KMS-11 (cell line): ENCODE results near the gene SERBP1.

Experiments
- H2AFZ ChIP-seq: fragments of 200-600 bp; sonication (generic); 2 replicates; pipeline ENCODE4 v1.6.1; 2016; ENCODE audit warnings: antibody characterized with exemption, mixed run types, low read depth
- H3K27ac ChIP-seq: fragments of 200-600 bp; sonication (generic); 2 replicates; pipeline ENCODE4 v1.6.1; 2016; ENCODE audit warnings: mild to moderate bottlenecking, mixed run types
- H3K27me3 ChIP-seq: fragments of 200-600 bp; sonication (generic); 2 replicates; pipeline ENCODE4 v1.6.1; 2017; ENCODE audit warnings: mild to moderate bottlenecking, low read depth, mixed run types, moderate library complexity; ENCODE audit not compliant: insufficient read depth
- H3K36me3 ChIP-seq: fragments of 200-600 bp; sonication (generic); 2 replicates; pipeline ENCODE4 v1.6.1; 2017; ENCODE audit warnings: mild to moderate bottlenecking, mixed run types; ENCODE audit not compliant: insufficient read depth
- H3K4me1 ChIP-seq: fragments of 200-600 bp; sonication (generic); 2 replicates; pipeline ENCODE4 v1.6.1; 2016; ENCODE audit warnings: mild to moderate bottlenecking, low read depth, mixed run types; ENCODE audit not compliant: poor library complexity, severe bottlenecking
- H3K4me2 ChIP-seq: fragments of 200-600 bp; sonication (generic); 2 replicates; pipeline ENCODE4 v1.7.0; 2016; ENCODE audit warnings: mild to moderate bottlenecking, mixed run types
- H3K4me3 ChIP-seq: fragments of 200-600 bp; sonication (generic); IDR thresholded peaks from 2 replicates; pipeline ENCODE4 v1.6.1; 2017; ENCODE audit warnings: low read depth, low read length, mixed read lengths; ENCODE audit not compliant: insufficient read depth
- H3K79me2 ChIP-seq: fragments of 200-600 bp; sonication (generic); 2 replicates; pipeline ENCODE4 v1.6.1; 2016; ENCODE audit warnings: low read depth, mixed run types; ENCODE audit not compliant: insufficient read depth
- H3K9ac ChIP-seq: fragments of 200-600 bp; sonication (generic); 2 replicates; pipeline ENCODE4 v1.6.1; 2016; ENCODE audit warnings: mild to moderate bottlenecking, mixed run types
- H4K20me1 ChIP-seq: fragments of 200-600 bp; sonication (generic); 2 replicates; pipeline ENCODE4 v1.6.1; 2016; ENCODE audit warnings: mild to moderate bottlenecking, mixed run types; ENCODE audit not compliant: insufficient read depth
- CTCF ChIP-seq: fragments of 200-600 bp; sonication (generic); conservative IDR thresholded peaks from 2 replicates; pipeline ENCODE4 v1.6.1; 2017; ENCODE audit warnings: low read depth, mild to moderate bottlenecking, antibody characterized with exemption, low read length, moderate library complexity, mixed read lengths

The SERBP1 gene

GRCh38 chr1:67459068-67459467, 28.9 kb upstream of the SERBP1 start:
- H2AFZ ChIP-seq = no peak overlapping the region
- H3K27ac ChIP-seq = no peak overlapping the region
- no peak overlapping the region for H3K4me3 ChIP-seq
- no peaks in the 10 kb centered on the region for H3K36me3 ChIP-seq
- no peaks in the 10 kb centered on the region for H3K4me1 ChIP-seq
- H4K20me1 ChIP-seq = no peaks in the 10 kb centered on the region
- H3K4me2 ChIP-seq = no peak overlapping the region
- no peaks in the 10 kb centered on the region for H3K79me2 ChIP-seq
- H3K27me3 ChIP-seq = no peaks in the 10 kb centered on the region
- TF ChIP-seq CTCF = no peak
- no peak overlapping the region for H3K9ac ChIP-seq

GRCh38 chr1:67458663-67459062, 28.5 kb upstream of the SERBP1 start:
- Histone ChIP-seq H3K4me1 (no peaks in the 10 kb centered on the region), H3K9ac (no peak overlapping the region), H2AFZ (no peak overlapping the region), H3K36me3 (no peaks in the 10 kb centered on the region), H3K27ac (no peak overlapping the region), H3K27me3 (no peaks in the 10 kb centered on the region), H3K4me2 (no peak overlapping the region), H3K4me3 (no peak overlapping the region), H4K20me1 (no peaks in the 10 kb centered on the region), H3K79me2 (no peaks in the 10 kb centered on the region)
- no peak for TF ChIP-seq CTCF

- no peak overlapping the region for H2AFZ ChIP-seq
These were observed 27.0 kb upstream of the SERBP1 start for GRCh38 chr1:67457247-67457646.

GRCh38 chr1:67451815-67452214, 21.6 kb upstream of the SERBP1 start:
- no peak overlapping the region for H3K4me2 ChIP-seq
- no peak overlapping the region for H3K9ac ChIP-seq
- H2AFZ ChIP-seq = no peak overlapping the region
- no peak overlapping the region for H3K27ac ChIP-seq
- H4K20me1 ChIP-seq = no peaks in the 10 kb centered on the region
- no peaks in the 10 kb centered on the region for H3K36me3 ChIP-seq
- no peak for TF ChIP-seq CTCF
- H3K4me3 ChIP-seq = no peak overlapping the region
- H3K27me3 ChIP-seq = no peaks in the 10 kb centered on the region
- H3K79me2 ChIP-seq = no peaks in the 10 kb centered on the region
- H3K4me1 ChIP-seq = no peaks in the 10 kb centered on the region

More at GRCh38 chr1:67457247-67457646, 27.0 kb upstream of the SERBP1 start:
- Histone ChIP-seq H3K4me1 (no peaks in the 10 kb centered on the region), H3K36me3 (no peaks in the 10 kb centered on the region), H3K4me3 (no peak overlapping the region), H3K27ac (no peak overlapping the region), H3K79me2 (no peaks in the 10 kb centered on the region), H3K9ac (no peak overlapping the region), H4K20me1 (no peaks in the 10 kb centered on the region), H3K4me2 (no peak overlapping the region), H3K27me3 (no peaks in the 10 kb centered on the region)
- TF ChIP-seq CTCF = no peak
